VCaP (cell line): ENCODE results near the gene GRIK4.

Source experiments
- H3K27ac ChIP-seq: fragments of 450-650 bp; 2 replicates; pipeline ENCODE4 v1.5.1; 2017
- CTCF ChIP-seq: fragments of 450-650 bp; conservative IDR thresholded peaks from 2 replicates; pipeline ENCODE4 v1.5.1; 2017; ENCODE audit warnings: mild to moderate bottlenecking, moderate library complexity

The GRIK4 gene

DNA sequence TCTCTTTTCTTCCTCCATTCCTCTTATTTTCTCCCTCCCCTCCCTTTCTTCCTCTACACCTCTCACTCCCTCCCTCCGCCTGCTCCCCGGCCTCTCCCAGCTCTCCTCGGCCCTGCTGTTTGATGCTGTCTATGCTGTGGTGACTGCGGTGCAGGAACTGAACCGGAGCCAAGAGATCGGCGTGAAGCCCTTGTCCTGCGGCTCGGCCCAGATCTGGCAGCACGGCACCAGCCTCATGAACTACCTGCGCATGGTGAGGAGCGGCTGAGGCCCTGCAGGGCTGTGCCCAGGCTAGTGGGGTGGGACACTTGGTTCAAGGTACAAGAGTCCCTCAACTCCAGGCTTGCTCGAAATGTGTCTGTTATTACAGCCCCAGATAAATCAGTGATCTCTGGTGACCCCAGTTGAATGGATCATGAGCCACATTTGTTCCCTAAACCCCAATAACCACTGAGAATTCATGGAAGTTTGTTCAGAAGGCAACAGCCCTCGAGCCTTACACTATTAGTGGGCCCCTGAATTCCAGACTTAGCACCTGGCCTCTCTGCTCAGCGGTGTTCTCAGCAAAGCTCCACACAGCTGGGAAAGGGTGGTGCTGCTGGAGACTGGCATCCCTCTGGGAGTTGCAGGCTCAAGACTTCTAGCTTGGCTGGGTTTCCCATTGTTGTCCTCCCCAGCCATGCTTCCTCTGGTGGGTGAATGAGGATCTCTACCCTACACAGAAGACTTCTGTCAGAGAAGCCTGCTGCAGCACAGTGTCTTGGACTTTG is 362.6 kb downstream of the GRIK4 start:
- TF ChIP-seq CTCF: no peak
- H3K27ac ChIP-seq: no peak overlapping the region

- no peak for TF ChIP-seq CTCF
- H3K27ac ChIP-seq: no peak overlapping the region
These were observed 364.4 kb downstream of the GRIK4 start for GRCh38 chr11:120875986-120876385.

DNA sequence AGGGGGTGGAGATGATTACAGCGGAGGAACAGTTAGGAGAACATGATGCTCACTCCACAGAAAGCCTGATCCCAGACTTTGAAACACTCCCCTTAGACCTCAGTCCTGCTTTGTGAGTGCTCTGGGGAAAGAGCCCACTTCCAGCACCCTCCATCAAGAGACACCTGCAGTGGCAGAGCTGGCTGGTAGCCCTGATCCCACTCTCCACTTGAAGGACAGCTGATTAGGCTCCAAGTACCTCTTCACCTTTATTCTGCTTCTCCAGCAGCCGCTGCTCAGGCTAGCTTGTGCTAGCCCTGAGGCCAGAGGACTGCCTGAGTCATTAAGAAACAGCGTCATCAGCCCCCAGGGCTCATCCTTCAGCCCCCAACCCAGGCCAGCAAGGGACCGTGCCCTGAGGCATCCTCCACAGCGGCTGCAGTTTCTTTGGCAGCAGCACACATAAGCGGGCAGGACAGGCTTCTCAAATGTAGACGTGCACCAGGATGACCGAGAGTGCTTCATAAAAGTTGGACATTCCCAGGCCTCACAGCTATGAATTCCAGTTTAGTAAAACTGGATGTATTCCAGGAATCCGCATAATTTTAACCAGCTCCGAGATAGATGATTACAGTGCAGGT is 366.3 kb downstream of the GRIK4 start:
- no peak overlapping the region for H3K27ac ChIP-seq
- no peak for TF ChIP-seq CTCF

- TF ChIP-seq CTCF: no peak
- H3K27ac ChIP-seq: no peak overlapping the region
These were observed 367.2 kb downstream of the GRIK4 start for GRCh38 chr11:120878781-120879180.

DNA sequence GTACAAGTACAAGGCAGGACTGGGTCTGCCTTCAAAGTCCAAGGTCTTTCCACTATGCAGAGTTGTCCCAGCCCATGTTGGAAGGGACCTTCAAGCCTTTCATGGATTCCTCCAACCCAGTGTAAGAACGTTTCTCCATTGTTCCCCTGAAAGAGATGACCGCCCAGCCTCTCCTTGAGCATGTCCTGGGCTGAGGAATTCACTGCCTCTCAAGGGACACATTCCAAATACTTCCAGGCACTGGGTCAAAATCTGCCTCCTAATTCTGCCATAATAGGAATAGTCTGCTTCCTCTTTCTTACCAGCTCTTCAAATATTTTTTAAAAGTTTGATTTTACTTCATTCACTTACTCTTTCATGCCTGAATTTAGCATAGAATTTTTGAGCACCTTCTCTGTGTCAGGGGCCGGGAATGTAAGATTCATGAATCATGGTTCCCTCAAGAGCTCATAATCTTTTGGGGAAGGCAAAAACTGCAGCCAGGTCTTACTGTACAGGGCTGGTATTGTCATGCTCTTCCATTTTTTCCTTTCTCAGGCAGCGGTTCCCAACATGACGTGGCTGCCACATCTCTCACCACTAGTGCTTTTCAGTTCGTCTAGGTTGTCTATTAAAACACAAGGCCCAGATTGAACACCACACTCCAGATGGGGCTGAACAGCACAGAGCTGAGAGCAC is 369.1 kb downstream of the GRIK4 start:
- no peak overlapping the region for H3K27ac ChIP-seq
- TF ChIP-seq CTCF: no peak

GRCh38 chr11:120881596-120881995 is 370.0 kb downstream of the GRIK4 start:
- no peak overlapping the region for H3K27ac ChIP-seq
- no peak for TF ChIP-seq CTCF

- H3K27ac ChIP-seq: no peak overlapping the region
- no peak for TF ChIP-seq CTCF
These were observed 370.6 kb downstream of the GRIK4 start for GRCh38 chr11:120882175-120882574.
